Liver (tissue), 9 donors: ENCODE measurements around the gene DNAH17. TPM values are rescaled to one million over a fixed set of nuclear protein-coding genes. Genes with fewer than 3 reads are reported as not detected.

ENCODE experiments used
- DNase-seq: peaks from one replicate; pipeline ENCODE4 v3.0.0-alpha.2; 2017; ENCODE audit warnings: low spot score
- H3K27ac ChIP-seq, 2 donors: one replicate each; pipeline ENCODE4 v1.7.0; 2013; ENCODE audit warnings: inconsistent platforms in 2 of 2, low read length in 2 of 2, control low read depth in 1 of 2, low read depth in 1 of 2, mild to moderate bottlenecking in 1 of 2
- H3K27me3 ChIP-seq, 4 donors: one replicate each; pipeline versions ENCODE4 v1.6.1 to v1.7.0; 2013; ENCODE audit warnings: low read length in 3 of 4, inconsistent platforms in 1 of 4, mild to moderate bottlenecking in 1 of 4, moderate library complexity in 1 of 4; ENCODE audit not compliant: control insufficient read depth in 4 of 4, insufficient read depth in 4 of 4
- H3K36me3 ChIP-seq, 4 donors: one replicate each; pipeline versions ENCODE4 v1.6.1 to v1.7.0; 2013; ENCODE audit warnings: low read length in 3 of 4, mild to moderate bottlenecking in 3 of 4, low read depth in 1 of 4, moderate library complexity in 1 of 4; ENCODE audit not compliant: control insufficient read depth in 4 of 4, insufficient read depth in 3 of 4
- H3K4me1 ChIP-seq, 4 donors: one replicate each; pipeline versions ENCODE4 v1.6.1 to v1.7.0; 2013; ENCODE audit warnings: low read length in 3 of 4, mild to moderate bottlenecking in 3 of 4, moderate library complexity in 1 of 4; ENCODE audit not compliant: control insufficient read depth in 4 of 4, insufficient read depth in 4 of 4
- H3K4me3 ChIP-seq, 3 donors: one replicate each; pipeline versions ENCODE4 v1.6.1 to v1.7.0; 2013; ENCODE audit warnings: low read length in 3 of 3, control low read depth in 1 of 3, low read depth in 1 of 3, mild to moderate bottlenecking in 1 of 3
- H3K9ac ChIP-seq, 2 donors: one replicate each; pipeline ENCODE4 v1.7.0; 2013; ENCODE audit warnings: low read length in 2 of 2, mild to moderate bottlenecking in 2 of 2, moderate library complexity in 2 of 2, control low read depth in 1 of 2, low read depth in 1 of 2
- H3K9me3 ChIP-seq, 4 donors: one replicate each; pipeline versions ENCODE4 v1.6.1 to v1.7.0; 2013; ENCODE audit warnings: low read length in 3 of 4; ENCODE audit not compliant: control insufficient read depth in 4 of 4
- CTCF ChIP-seq: fragments of 150-350 bp; IDR thresholded peaks from 2 replicates; pipeline ENCODE4 v1.5.1; 2017; ENCODE audit warnings: improper control_type of control experiment, low read depth, low read length; ENCODE audit not compliant: missing input control
- FOXA1 ChIP-seq: IDR thresholded peaks from 2 replicates; pipeline ENCODE4 v1.6.1; 2016; ENCODE audit warnings: antibody characterized with exemption
- FOXA2 ChIP-seq: IDR thresholded peaks from 2 replicates; pipeline ENCODE4 v1.6.1; 2016; ENCODE audit warnings: antibody characterized with exemption
- GABPA ChIP-seq, 2 donors: IDR thresholded peaks in 1 of 2; conservative IDR thresholded peaks in 1 of 2; 2 replicates each; pipeline ENCODE4 v1.6.1; 2016; ENCODE audit warnings: antibody characterized with exemption in 2 of 2, mild to moderate bottlenecking in 1 of 2, moderate library complexity in 1 of 2
- HNF4A ChIP-seq, 2 donors: conservative IDR thresholded peaks; 2 replicates each; pipeline ENCODE4 v1.6.1; 2016; ENCODE audit warnings: antibody characterized with exemption in 2 of 2, mild to moderate bottlenecking in 2 of 2
- HNF4G ChIP-seq: IDR thresholded peaks from 2 replicates; pipeline ENCODE4 v1.6.1; 2016; ENCODE audit warnings: antibody characterized with exemption
- JUND ChIP-seq, 2 donors: IDR thresholded peaks; 2 replicates each; pipeline ENCODE4 v1.6.1; 2016; ENCODE audit warnings: antibody characterized with exemption in 2 of 2
- NR2F2 ChIP-seq: IDR thresholded peaks from 2 replicates; pipeline ENCODE4 v1.6.1; 2016; ENCODE audit warnings: antibody characterized with exemption
- RAD21 ChIP-seq, 2 donors: IDR thresholded peaks; 2 replicates each; pipeline ENCODE4 v1.6.1; 2016; ENCODE audit warnings: antibody characterized with exemption in 2 of 2, mild to moderate bottlenecking in 2 of 2
- REST ChIP-seq: IDR thresholded peaks from 2 replicates; pipeline ENCODE4 v1.6.1; 2016; ENCODE audit warnings: antibody characterized with exemption, mild to moderate bottlenecking
- SP1 ChIP-seq: IDR thresholded peaks from 2 replicates; pipeline ENCODE4 v1.6.1; 2018; ENCODE audit warnings: antibody characterized with exemption, mild to moderate bottlenecking
- TAF1 ChIP-seq: conservative IDR thresholded peaks from 2 replicates; pipeline ENCODE4 v1.6.1; 2016; ENCODE audit warnings: antibody characterized with exemption, mild to moderate bottlenecking
- YY1 ChIP-seq: IDR thresholded peaks from 2 replicates; pipeline ENCODE4 v1.6.1; 2016; ENCODE audit warnings: antibody characterized with exemption, mild to moderate bottlenecking
- ZBTB33 ChIP-seq: IDR thresholded peaks from 2 replicates; pipeline ENCODE4 v1.6.1; 2016; ENCODE audit warnings: antibody characterized with exemption
- WGBS: extraction: QIAGEN DNeasy Blood & Tissue Kit; methylation state at CpG from one replicate; pipeline ENCODE4 v1.1.7; 2013; 5-methylcytosine and 5-hydroxymethylcytosine counted together
- polyA plus RNA-seq, 2 donors: library from polyadenylated mRNA; stranded (reverse) in 1 of 2; unstranded in 1 of 2; fragments of 200-250 nt in 1 of 2; fragments of >200 nt in 1 of 2; fragmentation: Nextera tagmentation in 1 of 2; extraction: Ambion mirVana in 1 of 2; gene quantifications; one replicate each; pipeline versions ENCODE4 v1.2.1 to v1.2.3, GENCODE V29; 2013 to 2015
- total RNA-seq, 2 donors: library from RNA; depleted of rRNA; stranded (reverse); fragments of >200 nt; gene quantifications; one replicate each; pipeline ENCODE4 v1.2.3, GENCODE V29; 2014
- donor health status: healthy.
- donor health status: healthy.
- donor health status: healthy.
- donor health status: healthy.
- donor health status: healthy.

DNAH17 gene
- total and polyA plus RNA-seq, 4 donors = 0.09 to 0.79 TPM; not detected in 2

- no peaks in the 10 kb centered on the region for H3K36me3 ChIP-seq
- H3K27me3 ChIP-seq = no peaks in the 10 kb centered on the region
- H3K4me3 ChIP-seq = no peak overlapping the region
- no peak overlapping the region for H3K9ac ChIP-seq
- H3K4me1 ChIP-seq = no peaks in the 10 kb centered on the region
- TF ChIP-seq TAF1 (no peak), REST (no peak), GABPA (IDR thresholded peaks at IDR 0.05 in 1 of 2, conservative IDR thresholded peaks at IDR 0.05 in 1 of 2) (no peak), FOXA1 (no peak), CTCF (no peak), HNF4G (no peak), YY1 (no peak), RAD21 (IDR thresholded peaks at IDR 0.05) (no peak), SP1 (no peak), JUND (IDR thresholded peaks at IDR 0.05) (no peak), HNF4A (conservative IDR thresholded peaks at IDR 0.05) (no peak)
- WGBS = 88% methylated on average over 10 of the region's 10 CpGs
- H3K9me3 ChIP-seq = no peaks in the 10 kb centered on the region
- no peak overlapping the region for H3K27ac ChIP-seq
- no peak for DNase-seq
Observed at GRCh38 chr17:78566947-78567346, 10.2 kb downstream of the DNAH17 start.

GRCh38 chr17:78563189-78564145 lies 13.7 kb downstream of the DNAH17 start:
- H3K36me3 ChIP-seq = no peaks in the 10 kb centered on the region
- TF ChIP-seq HNF4A (conservative IDR thresholded peaks at IDR 0.05) (peak in 1 of 2 donors; percentile 5), ZBTB33 (no peak), FOXA2 (no peak), JUND (IDR thresholded peaks at IDR 0.05) (no peak), NR2F2 (peak; percentile 15), YY1 (no peak)
- DNase-seq = no peak
- no peaks in the 10 kb centered on the region for H3K27me3 ChIP-seq
- H3K9me3 ChIP-seq = no peaks in the 10 kb centered on the region
- WGBS = 60% methylated on average over 22 of the region's 22 CpGs
- H3K9ac ChIP-seq = no peak overlapping the region
- no peak overlapping the region for H3K27ac ChIP-seq
- no peaks in the 10 kb centered on the region for H3K4me1 ChIP-seq
- no peak overlapping the region for H3K4me3 ChIP-seq
